NCI-H2171 treated with DMSO at 0.1 percent for 48 hours (cell line): Measurements from ENCODE around the gene PRSS1.
"Not testable (repeated sequence)": the region's sequence is repeated elsewhere in the genome, so short reads cannot be mapped to it uniquely, and the experiment has no call there.

Experiments
- DNase-seq: peaks from one replicate; lab custom pipeline; 2025; lab: John Stamatoyannopoulos, UW

Gene PRSS1

DNA sequence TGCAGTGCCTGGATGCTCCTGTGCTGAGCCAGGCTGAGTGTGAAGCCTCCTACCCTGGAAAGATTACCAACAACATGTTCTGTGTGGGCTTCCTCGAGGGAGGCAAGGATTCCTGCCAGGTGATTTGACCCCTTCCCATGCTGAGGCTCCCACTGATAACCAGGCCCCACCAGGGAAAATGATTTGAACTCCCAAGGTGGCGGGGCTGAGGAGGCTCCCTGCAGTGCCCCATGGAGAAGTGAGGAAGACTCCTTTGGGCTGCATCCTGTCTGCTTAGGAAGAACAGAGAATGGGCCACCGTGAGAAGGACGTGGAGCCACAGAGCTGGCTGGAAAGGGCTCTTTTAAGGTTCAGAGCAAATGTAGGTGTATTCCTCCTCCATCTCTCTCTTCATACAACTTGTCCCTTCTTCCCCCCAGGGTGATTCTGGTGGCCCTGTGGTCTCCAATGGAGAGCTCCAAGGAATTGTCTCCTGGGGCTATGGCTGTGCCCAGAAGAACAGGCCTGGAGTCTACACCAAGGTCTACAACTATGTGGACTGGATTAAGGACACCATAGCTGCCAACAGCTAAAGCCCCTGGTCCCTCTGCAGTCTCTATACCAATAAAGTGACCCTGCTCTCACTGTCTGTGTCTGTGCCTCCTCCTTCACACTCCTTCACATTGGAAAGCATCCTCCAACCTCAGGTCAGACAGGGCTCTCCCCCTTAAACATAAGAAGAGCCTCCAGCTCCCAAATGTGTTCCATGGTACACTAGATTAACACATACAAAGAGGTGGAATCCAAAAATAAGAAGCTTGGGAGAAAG lies 24.9 kb downstream of the PRSS1 start:
- no peak for DNase-seq

- no peak for DNase-seq
These were observed 25.6 kb downstream of the PRSS1 start for GRCh38 chr7:142774826-142775225.

DNA sequence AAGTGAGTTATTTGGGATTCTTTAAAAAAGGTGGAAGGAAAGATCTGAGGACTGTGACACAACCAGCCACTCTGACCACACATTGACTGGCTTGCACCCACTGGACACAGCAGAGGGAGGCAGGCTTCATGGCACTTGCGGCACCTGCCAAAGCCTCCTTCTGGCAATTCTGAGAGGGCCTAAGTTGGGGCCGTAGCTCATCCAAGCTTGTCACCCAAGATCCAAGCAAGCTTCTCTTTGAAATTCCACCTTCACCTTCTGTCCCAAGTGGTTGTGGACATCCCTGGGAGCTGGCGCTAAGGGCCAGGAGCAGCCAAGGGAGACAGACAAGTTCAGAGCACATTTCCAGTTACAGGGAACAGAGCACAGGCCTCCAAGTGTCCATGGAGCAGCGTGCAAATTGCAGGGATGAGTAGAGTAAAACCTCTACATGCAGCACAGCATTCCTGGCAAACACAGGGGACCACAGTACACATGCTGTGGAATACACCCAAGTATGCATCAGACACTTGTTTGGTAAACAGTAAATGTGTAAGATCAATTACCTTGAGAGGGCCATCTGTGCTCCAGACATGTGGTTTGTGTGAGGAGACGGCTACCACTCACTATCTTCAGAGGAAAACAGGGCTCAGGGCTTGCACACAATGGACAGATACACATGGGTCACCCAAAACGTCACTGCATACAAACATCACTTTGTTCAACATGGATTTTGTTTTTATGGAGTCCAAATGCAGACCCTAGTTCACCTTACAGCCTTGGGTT lies 26.3 kb downstream of the PRSS1 start:
- DNase-seq: not testable (repeated sequence)

GRCh38 chr7:142776206-142776844 lies 27.1 kb downstream of the PRSS1 start:
- no peak for DNase-seq

GRCh38 chr7:142776845-142777225 lies 27.6 kb downstream of the PRSS1 start:
- DNase-seq: not testable (repeated sequence)

- DNase-seq: no peak
These were observed 28.0 kb downstream of the PRSS1 start for GRCh38 chr7:142777318-142777717.

DNA sequence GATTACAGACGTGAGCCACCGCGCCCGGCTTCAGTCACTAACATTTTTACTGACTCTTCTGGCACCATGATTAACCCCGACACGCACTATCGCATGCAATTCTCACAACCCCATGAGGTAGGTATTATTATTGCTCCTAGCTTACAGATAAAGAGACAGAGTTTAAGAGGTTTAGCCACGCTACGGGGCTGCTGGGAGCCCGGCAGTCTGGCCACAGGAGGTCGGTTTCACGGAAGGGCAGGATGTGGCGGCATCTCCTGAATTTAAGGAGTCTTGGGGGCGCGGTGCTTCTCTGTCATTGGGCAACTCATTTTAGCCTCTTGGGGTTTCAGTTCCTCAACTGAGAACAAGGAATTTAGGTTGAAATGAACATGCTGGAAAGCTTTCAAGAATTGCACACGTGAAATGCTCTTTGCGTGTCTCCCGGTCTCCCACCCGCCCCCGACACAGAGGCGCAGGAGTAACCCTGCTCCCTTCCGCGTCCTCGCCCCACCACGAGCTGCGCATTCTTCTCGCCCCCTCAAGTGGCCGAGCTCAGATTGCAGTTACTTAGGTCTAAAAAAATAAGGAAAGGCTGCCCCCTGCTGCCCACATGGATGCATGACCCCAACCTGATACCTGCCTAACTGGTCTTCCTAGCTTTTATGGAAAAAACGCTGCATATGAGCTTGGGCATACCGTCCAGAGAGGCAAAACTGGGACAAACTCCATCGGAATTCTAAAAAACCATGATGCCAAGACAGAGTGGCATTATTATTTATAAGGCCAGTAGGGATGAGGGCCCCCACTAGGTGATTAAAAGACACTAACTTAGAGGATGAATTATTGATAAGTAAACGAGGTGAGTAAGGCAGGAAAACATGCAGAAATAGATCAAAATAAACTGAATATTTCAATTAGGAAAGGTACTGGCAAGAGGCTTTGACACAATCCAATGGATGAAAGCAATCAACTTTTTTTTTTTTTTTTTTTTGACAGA lies 33.9 kb downstream of the PRSS1 start:
- peak; percentile 93 for DNase-seq

DNA sequence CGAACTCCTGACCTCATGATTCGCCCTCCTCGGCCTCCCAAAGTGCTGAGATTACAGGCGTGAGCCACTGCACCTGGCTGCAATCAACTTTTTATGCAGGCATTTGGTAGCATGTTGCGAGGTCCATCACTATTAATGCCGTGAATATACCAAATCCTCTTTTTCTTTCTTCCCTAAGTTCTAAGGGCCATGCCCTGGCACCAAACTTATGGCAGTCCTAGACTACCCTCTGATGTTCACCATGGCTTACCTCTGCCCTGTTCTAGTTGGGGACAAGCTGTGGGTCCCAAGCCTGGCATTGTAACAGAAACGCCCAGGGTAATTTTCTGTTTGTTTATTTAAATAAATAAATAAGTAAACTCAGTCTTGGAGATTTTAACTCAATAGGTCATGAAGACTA lies 34.8 kb downstream of the PRSS1 start:
- DNase-seq: no peak

DNA sequence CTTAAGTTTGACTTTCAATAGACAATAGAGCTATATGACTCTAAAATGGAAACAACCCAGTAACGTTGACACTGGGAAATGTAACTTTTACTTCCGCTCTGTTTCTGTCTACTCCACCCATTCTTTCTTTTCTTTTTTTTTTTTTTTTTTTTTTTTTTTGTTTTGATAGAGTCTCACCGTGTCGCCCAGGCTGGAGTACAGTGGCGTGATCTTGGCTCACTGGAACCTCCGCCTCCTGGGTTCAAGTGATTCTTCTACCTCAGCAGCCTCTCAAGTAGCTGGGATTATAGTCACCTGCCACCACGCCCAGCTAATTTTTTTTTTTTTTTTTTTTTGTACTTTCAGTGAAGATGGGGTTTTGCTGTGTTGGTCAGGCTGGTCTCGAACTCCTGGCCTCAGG lies 35.4 kb downstream of the PRSS1 start:
- no peak for DNase-seq

DNA sequence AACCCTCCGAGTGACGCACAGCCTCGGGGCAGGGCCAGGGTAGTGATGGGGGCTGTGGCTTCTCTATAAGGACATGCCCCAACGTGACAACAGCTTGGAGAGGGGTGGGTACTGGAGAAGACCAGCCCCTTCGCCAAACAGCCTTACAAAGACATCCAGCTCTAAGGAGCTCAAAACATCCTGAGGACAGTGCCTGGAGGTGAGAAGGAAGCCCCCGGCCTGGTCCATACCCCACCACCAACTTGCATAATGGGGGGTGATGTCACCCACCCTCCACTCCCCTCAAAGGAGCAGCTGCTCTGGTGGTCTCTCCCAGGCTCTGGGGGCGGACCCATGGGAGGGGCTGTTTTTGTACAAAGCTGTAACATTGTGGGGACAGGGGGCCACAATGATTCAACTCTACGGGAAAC lies 36.6 kb downstream of the PRSS1 start:
- DNase-seq: no peak

DNA sequence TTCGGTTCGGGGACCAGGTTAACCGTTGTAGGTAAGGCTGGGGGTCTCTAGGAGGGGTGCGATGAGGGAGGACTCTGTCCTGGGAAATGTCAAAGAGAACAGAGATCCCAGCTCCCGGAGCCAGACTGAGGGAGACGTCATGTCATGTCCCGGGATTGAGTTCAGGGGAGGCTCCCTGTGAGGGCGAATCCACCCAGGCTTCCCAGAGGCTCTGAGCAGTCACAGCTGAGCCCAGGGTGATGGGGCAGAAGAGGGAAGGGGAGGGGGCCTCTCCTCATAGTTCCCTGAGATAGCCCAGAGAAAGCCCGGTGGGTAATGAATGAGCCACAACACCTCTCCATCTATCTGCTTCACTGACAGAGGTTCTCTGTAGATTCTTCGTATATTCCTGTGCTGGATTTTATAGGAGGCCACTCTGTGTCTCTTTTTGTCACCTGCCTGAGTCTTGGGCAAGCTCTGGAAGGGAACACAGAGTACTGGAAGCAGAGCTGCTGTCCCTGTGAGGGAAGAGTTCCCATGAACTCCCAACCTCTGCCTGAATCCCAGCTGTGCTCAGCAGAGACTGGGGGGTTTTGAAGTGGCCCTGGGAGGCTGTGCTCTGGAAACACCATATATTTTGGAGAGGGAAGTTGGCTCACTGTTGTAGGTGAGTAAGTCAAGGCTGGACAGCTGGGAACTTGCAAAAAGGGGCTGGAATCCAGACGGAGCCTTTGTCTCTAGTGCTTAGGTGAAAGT lies 37.9 kb downstream of the PRSS1 start:
- DNase-seq: no peak

DNA sequence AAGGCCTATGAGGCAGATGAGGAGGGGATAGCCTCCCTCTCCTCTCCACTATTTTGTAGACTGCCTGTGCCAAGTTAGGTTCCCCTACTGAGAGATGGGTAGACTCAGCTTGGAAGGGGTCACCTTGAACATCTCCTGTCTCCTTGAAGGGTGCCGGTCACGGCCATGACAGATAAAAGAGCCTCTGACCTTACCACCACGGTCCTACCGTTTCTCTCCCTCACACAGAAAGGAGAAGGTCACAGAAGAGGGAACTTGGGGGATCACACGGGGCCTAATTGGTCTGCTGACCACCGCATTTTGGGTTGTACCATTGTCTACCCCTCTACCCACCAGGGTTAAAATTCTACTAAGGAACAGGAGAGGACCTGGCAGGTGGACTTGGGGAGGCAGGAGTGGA lies 38.5 kb downstream of the PRSS1 start:
- no peak for DNase-seq

- DNase-seq: no peak
These were observed 39.3 kb downstream of the PRSS1 start for GRCh38 chr7:142788303-142789289.

DNA sequence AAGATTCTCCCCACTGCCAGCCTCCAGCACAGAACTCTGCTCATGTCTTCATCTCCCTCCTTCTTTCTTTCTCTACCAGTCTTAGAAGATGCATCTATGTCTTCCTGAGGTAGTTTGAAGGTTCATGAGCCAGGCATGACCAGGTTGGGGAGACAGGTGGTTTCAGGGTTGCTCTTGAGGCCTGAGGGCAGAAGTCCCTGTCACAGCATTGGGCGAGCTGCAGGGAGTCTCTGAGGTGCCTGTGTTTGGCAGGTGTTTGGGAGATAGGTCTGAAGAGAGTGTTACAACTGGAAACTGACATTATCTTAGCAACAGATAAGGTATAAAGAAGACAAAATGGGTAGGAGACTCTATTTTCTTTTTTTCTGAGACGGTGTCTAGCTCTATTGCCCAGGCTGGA lies 40.2 kb downstream of the PRSS1 start:
- DNase-seq: no peak

- DNase-seq: no peak
These were observed 40.8 kb downstream of the PRSS1 start for GRCh38 chr7:142790056-142790455.

DNA sequence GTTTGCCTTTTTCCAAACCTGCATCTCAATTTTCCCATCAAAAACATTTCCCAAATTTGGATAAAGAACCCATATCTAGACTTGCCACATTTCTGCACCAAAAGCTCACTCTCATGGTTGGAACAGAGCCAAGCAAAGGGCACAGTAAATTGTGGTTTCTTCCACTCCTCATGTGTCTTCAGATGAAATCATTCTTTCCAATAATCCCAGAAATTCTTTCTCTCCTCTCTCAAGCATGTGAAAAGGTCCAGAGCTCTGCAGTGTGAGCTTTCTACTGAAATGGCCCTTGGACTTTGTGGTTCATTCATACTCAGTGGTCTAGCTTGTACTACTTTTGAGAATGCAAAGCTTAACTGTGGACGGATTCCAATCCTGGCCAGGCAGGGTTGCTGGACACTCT lies 41.3 kb downstream of the PRSS1 start:
- no peak for DNase-seq

DNA sequence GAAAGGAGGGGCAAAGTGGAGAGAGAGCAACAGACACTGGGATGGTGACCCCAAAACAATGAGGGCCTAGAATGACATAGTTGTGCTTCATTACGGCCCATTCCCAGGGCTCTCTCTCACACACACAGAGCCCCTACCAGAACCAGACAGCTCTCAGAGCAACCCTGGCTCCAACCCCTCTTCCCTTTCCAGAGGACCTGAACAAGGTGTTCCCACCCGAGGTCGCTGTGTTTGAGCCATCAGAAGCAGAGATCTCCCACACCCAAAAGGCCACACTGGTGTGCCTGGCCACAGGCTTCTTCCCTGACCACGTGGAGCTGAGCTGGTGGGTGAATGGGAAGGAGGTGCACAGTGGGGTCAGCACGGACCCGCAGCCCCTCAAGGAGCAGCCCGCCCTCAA lies 42.2 kb downstream of the PRSS1 start:
- DNase-seq: no peak

GRCh38 chr7:142792129-142792528 lies 42.9 kb downstream of the PRSS1 start:
- DNase-seq: no peak

GRCh38 chr7:142792593-142792992 lies 43.3 kb downstream of the PRSS1 start:
- DNase-seq: no peak

- no peak for DNase-seq
These were observed 43.9 kb downstream of the PRSS1 start for GRCh38 chr7:142793156-142793555.
